Breast epithelium (tissue), 3 donors: ENCODE measurements around the gene P3H4.
"Not testable (repeated sequence)": the region's sequence is repeated elsewhere in the genome, so short reads cannot be mapped to it uniquely, and the experiment has no call there.

Experiments used
- POLR2A ChIP-seq: fragments of 450-650 bp; IDR thresholded peaks from one replicate; pipeline ENCODE4 v1.6.1; 2016; ENCODE audit warnings: antibody characterized with exemption, mild to moderate bottlenecking, moderate library complexity
- TF ChIP-seq, protein P1 (sequence below), 3 donors: fragments of 450-650 bp; IDR thresholded peaks; one replicate each; pipeline ENCODE4 v1.5.1; 2016 to 2017; ENCODE audit warnings: antibody characterized with exemption in 3 of 3, mild to moderate bottlenecking in 3 of 3, moderate library complexity in 3 of 3

DNA sequence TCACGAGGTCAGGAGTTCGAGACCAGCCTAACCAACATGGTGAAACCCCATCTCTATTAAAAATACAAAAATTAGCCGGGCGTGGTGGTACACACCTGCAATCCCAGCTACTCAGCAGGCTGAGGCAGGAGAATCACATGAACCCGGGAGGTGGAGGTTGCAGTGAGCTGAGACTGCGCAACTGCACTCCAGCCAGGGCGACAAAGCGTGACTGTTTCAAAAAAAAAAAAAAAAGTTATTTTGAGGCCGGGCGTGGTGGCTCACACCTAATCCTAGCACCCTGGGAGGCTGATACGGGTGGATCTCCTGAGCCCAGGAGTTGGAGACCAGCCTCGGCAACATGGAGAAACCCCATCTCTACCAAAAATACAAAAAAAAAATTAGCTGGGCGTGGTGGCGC is 39.6 kb upstream of the P3H4 start:
- TF ChIP-seq, protein P1, sequence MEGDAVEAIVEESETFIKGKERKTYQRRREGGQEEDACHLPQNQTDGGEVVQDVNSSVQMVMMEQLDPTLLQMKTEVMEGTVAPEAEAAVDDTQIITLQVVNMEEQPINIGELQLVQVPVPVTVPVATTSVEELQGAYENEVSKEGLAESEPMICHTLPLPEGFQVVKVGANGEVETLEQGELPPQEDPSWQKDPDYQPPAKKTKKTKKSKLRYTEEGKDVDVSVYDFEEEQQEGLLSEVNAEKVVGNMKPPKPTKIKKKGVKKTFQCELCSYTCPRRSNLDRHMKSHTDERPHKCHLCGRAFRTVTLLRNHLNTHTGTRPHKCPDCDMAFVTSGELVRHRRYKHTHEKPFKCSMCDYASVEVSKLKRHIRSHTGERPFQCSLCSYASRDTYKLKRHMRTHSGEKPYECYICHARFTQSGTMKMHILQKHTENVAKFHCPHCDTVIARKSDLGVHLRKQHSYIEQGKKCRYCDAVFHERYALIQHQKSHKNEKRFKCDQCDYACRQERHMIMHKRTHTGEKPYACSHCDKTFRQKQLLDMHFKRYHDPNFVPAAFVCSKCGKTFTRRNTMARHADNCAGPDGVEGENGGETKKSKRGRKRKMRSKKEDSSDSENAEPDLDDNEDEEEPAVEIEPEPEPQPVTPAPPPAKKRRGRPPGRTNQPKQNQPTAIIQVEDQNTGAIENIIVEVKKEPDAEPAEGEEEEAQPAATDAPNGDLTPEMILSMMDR (IDR thresholded peaks at IDR 0.05), result not testable (repeated sequence)
- not testable (repeated sequence) for TF ChIP-seq POLR2A
